ENCODE measurements around the gene RGP1.

Gene RGP1

DNA sequence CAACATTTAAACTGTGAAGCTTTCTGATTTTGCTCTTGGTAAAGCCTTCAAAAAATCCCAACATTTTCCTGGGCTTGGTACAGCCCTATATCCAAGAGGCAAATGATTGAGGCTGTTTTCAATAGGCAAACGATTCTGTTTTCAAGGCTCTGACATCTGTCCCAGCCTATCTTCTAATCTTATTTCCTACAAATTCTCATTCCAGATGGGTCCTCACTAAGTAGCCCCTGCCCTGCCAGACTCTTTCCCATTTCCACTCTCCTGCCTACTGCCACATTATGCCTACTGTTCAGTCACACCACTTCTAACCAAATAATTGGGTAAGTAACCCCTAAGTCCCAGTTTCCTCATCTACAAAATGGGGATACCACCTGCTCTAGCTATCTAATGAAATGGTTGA is 3.5 kb upstream of the RGP1 start:
- no peak for DNase-seq

DNA sequence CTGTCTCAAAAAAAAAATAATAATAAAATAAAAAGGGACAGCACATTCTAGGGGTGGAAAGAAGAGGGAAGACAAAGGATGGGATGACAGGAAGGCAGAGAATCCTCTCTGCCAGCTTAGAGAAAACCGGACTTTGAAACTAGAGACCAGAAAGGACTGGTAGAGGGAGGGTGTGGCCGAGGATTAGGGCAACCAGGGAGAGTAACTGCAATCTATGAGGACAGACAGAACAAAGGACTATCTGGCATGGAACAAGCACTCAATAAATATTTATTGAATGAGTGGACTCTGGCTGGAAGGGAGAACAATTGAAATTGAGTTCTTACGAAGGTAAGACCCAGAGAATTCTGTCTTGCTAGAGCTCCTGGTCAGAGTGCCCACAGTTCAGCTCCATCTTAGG is 2.5 kb upstream of the RGP1 start:
- no peak for DNase-seq

DNA sequence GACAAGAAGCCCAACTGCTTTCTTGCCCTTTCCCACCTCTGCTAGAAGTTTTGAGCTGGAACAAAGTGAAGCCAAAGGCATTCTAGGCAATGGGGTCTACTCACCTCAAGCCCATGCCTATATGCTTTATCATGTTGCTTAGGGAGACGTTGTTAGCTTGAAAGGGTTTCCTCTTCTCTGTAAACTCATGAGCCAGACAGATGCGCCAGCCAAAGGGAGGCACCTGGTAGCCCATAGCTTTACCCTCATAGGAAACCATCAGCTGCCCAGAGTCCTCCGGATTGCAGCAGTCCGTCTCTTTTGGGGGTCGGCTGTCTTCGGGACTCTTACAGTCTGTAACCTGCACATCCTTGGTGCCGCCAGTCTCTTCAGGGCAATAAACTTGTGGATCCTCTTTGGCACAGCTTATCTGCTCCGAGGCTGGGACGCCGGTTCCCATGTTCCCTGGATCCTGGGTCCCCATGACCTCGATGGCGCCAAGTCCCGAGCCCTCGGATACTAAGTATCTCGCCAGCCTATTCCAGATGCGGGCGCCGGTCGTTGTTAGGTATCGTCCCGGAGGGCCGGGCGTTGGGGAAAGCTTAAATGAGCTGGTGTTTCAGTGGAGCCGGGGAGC is 737 bp upstream of the RGP1 start:
- peak; percentile 15 for DNase-seq

DNA sequence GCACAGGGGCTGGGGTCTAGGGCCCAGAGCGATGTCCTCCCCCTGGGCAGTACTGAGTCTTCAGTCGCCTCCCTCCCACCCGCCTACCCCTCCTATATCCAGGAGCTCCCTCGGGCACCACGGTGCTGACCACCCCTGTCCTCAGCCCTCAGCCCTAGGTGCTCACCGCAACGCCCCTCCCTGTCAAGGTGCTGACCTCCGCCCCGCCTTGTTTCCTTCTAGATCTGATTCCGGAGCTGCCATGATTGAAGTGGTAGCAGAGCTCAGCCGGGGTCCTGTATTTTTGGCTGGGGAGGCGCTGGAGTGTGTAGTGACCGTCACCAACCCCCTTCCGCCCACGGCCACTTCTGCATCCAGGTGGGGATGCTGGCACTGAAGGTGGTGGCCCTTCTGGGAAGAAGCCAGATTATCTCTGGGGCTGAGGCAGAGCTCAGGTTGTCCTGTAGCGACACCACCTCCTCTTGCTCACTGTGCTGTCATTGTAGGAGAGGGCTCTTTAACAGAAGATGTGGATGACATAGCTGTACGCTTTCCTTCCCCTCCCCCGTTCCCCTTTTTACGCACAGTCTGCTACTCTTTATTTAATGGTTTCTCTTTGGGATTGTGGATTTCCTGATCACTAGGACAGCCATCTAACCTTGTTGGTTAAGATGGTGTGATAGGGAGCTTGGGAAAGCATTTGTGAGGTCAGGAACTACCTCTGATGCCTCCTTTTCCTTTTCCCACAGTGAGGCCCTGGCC is 598 bp downstream of the RGP1 start:
- DNase-seq, result peak; percentile 48

DNA sequence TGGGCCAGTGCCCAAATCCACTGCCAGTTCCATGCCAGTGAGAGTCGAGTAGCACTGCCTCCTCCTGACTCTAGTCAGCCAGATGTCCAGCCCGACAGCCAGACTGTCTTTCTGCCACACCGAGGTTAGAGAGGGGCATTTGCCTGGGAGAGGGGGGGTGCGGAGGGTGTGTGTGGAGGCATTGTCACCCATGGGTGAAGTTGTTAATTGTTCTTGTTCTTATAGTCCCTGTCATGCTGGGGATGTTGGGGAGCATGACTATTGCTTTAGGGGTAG is 1.1 kb downstream of the RGP1 start:
- DNase-seq, result no peak

DNA sequence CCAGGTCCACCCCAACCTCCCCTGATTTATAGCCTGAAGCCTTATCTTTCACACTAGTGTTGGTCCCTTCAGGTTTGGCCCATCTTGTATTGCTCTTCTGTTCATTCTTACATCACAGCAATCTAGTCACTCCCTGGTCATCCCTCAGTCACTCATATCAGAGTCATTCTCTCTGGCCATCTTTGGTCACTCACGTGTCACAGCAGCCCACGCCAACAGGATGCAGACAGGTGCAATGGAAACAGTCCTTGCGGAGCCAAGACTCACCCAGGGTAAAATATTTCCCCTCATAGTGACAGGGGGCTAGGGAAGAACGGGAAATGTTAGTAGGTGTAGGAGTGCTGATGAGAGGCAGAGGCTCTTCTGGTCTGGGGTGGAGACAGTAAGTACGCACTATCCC is 4.4 kb downstream of the RGP1 start:
- no peak for DNase-seq

DNA sequence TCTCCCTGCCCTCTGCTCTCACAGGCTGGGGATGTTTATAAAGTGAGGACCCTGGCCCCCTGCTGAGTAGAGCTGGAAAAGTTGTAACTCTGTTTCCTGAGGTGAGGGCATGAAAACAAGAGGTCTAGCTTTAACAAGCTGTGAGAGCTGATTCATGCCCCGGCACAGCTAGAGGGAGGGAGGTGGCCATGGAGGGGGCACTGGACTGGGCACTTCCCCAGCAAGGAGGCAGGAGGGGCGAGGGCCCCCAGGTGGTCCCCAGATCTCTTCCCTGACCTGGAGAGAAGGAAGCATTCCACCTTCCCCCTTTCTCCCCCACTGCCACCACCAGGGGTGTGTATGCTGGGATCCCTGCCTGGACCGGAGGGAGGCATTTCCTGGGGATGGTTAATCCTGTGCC is 5.2 kb downstream of the RGP1 start, which contains the start of gene MSMP:
Gene MSMP (minus strand): TSS at position 13 of the 400 bp plus-strand sequence. CDS start 147 bp downstream, outside the sequence.
- DNase-seq, result no peak

DNA sequence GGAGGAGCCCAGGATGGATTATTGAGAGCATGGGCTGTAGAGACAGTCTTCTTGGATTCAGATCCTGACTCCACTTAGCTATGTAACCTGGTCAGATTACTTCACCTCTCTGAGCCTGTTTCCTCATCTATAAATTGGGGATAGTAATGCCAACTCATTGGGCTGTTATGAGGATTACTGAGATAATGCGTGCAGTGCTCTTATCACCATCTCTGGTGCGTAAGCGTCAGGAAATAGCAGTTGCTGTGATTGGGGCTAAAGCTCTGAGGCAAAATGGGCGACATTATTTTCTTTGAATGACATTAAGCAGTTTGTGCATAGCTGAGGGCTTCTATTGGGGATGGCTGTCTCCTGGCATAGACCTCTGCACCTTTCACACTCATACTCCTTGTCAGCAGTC is 6.0 kb downstream of the RGP1 start:
- no peak for DNase-seq

DNA sequence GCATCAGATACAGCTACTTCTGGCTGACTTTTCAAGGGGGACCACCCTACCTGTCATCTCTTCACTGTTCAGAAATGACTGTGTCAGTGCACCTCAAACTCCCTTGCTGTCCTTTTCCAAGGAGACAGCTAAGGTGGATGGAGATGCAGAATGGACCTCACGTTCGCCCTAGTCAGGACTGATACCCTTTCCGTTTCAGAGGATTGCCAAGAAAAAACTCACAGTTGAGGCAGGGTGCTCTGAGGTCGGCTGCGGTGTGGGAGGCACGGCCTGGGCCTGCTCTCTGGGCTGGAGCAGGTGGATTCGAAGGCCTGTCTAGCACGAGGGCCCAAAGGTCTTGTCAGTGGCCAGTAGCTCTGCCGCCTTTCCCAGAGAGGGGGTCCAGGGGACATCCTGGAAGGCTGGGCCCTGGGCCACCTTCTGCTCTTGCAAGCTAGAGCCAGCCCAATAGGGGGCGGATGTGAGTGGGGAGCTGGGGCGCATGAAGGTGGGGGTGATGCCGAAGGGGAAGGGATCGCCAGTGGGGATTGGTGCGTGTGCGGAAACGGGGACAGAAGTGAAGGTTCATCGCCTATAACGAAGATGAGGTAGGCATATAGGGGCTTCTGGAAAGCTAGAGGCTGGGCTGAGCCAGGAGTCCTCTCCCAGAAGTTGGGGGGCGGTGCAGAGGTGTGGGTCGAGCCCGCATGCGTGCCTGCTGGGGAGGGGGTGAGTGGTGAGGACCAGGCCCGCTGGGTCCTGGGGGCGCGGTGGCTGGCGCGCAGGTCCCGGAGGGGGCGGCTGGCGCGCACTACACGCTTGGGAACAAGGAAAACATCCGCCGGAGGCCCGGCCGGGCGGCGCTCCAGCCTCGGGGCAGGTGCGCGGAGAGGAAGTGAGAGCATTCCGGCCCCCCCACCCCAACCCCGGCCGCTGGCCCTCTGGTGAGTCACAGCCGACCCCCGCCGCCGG is 7.5 kb downstream of the RGP1 start:
- DNase-seq, result peak; percentile 68

DNA sequence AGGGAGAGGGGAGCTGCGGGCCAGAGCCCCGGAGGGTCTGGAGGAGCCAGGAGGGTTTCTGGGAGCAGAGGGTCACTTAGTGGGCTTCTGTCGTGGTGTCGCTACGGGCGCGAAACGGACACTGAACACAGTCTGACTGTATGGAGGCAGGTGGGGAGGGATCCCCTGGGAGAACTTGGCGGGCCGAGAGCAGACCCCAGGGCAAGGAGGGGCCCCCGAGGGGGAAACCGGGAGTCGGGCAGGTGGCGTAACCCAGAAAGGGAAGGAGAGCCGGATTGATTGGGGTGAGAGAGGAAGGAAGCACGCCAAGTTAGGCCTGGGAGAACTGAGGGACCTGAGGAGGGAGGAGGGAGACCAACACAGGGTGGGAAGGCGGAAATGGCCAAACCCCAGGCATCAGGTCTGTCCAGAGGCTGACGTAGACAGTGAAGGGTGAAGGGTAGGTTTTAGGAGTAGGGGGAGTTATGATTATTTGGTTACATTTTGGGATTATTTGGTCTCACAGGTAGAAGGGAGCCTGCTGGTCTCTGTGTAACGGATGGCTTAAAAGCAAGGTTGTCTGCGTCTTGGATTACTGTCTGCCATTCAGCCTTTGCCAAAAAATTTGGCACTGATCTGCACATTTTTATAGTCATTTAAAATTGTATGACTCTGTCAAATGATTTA is 8.3 kb downstream of the RGP1 start:
- no peak for DNase-seq

DNA sequence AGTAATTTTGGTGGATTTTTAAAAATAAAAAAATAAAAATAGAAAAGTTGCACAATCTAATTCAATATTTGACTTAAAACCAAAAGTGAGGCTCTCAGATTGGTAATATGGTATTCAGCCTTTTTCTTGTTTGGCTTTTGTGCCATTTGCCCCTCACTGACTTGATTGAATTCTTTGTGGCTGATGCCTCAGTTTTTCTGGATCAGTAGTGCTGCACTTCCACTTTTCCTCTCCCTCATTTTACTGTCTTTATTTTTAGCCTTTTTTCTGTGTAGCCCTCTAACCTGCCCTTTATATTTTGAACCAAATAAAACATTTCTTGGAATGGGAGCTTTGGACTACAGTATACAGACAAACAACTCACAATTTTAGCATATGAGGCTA is 8.8 kb downstream of the RGP1 start:
- no peak for DNase-seq

DNA sequence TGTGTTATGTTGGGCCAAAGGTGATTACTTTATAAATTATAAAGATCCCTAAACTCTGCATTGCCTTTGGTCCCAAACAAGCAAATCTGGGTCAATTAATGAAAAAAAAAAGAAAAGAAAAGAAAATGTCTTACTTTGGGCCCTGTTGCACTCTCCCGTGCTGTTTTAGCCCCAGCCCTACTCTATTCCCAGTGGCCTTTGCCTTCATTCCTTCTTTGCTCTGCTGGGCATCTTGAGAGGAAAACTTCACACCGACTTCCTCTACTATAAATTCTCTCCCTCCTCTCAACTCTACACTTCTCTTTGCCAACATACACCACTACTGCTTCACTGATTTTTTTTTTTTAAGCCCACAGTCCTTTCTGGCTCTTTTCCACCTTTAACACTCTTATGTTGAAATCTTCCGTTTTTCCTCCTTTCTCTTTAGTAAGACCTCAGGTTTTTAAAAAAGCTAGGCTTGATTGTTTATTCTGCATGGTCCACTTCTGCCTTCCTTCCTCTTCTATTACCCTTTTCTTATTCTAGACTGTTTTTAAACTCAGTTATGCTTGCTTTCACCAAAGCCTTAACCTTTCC is 9.5 kb downstream of the RGP1 start:
- DNase-seq, result no peak

DNA sequence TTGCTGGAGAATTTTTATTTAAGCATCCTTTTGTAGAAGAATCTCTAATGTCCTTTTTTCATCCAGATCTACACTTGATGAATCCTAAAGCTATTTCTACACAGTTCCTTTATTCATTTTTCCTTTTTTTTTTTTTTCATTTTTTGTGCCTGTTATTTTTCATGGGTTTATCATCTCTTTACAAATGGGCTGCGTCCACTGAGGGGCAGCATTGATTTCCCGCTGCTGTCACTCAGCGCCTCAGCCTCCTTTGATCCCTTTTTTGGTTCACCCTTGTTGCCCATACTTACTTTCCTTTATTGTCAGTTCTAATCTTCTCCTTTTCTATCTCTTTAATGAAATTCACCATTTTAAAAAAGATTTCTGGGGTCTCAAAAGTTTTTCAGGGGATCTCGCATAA is 10.7 kb downstream of the RGP1 start:
- DNase-seq, result no peak

DNA sequence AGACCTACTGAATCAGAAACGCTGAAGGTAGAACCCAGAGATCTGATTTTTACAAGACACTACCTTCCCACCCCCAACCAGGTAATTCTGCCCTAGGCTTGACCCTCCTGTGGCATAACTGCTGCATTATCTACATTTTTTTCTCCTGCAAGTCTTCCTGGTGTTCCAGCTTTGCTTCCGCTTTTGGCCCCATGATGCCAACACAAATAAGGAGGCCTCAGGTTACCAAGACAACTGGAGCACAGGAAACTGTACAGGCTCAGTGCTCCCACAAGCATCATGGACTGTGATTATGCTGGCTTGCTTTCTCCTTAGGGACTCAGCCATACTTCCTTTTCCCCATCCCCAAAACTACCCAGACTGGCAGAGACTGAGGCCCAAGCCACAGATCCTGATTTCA is 11.6 kb downstream of the RGP1 start:
- no peak for DNase-seq

DNA sequence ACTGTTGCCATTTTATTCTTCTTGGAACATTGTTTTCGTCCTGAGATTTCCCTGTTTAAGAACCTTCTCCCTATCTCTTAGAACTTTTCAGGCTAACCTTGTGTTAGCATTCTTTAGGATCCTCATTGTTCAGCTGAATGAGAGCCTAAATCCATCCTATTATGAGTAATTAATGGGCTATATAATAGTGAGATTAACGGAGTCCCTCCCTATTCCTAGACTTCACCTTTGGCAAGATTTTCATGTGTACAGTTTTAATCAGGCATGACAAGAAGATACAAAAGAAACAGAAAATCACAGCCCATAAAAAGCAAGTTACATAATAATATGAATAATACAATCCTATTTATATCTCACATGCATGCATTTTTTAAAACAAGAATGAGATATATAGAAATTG is 14.1 kb downstream of the RGP1 start:
- no peak for DNase-seq

DNA sequence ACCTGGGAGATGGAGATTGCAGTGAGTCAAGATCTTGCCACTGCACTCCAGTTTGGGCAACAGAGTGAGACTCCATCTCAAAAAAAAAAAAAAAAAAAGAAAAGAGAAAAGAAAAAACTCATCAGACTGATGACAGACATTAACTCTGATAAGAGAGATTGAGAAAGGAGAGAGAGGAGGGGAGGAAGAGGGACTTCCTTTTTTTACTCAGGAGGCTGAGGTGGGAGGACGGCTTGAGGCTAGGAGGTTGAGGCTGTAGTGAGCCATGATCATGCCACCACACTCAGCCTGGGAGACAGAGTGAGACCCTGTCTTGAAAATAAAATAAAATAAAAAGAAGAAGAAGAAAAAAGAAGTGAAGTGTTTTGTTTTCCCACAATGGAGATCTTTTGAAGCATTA is 14.7 kb downstream of the RGP1 start:
- no peak for DNase-seq

DNA sequence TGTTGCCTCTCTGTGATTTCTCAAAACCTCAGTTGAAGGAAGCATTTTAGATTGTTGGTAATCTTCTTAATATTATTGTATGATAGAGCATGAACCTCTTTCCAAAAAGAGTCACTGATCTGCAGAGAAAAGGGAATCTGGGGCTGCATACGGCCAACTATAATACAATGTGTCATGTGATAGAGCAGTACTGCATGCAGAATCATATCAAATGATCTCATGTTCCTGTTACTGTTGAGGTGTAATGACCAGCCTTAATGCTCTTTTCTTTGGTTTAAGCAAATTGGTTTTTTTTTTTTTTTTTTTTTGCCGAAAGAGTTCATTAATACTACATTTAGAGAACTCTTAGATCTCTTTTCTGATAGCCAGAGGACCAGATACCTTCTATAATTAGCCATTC is 17.9 kb downstream of the RGP1 start:
- DNase-seq, result no peak

DNA sequence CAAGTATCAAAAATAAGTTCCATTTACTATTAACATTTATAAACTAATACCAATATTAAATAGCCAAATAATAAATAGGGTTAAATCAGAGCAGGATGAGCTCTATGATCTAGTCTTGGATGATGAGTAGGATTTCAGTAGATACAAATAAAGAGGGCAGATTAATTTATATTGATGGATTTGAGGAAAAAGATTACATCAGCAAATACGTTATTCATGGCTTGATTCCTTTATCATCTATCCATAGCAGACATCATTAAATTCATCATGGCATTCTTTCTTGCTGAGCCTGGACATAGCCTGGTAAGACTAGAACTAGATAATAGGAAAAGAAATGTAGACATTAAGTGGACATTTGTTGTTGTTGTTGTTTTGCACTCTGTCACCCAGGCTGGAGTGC is 18.4 kb downstream of the RGP1 start:
- no peak for DNase-seq

DNA sequence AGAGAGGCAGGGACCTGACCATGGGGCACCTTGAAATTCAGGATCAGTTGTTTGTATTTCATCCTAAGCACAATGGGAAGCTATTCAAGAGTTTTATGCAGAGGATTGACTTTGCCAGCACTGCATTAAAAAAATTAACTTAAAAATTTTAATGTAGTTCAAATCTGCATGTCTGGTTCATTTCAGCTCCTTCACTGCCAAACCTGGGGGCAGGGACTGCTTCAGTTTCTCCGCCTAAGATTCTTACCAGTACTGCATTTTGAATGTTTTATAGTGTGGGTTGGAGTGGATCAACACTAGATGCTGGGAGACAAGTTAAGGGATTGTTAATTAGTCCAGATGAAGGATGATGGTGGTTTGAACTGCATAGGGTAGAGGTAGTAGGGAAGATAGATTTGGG is 20.7 kb downstream of the RGP1 start:
- no peak for DNase-seq

DNA sequence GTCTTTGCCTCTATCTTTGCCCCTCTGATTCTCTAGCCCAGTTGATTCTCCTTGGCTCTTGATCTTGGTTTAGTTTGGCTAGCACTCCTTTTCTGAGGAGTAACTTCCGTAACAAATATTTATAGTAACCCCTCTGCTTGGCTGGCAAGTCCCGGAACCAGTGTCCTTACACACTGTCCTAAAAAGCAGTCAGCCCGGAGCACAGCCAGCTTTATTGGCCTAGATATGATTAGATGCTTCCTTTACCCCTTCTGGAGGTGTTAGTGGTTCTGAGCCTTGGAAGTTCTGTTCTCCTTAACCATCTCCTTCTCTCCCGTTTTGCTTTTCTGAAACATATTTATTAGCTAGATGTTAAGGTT is 22.0 kb downstream of the RGP1 start:
- DNase-seq, result no peak

DNA sequence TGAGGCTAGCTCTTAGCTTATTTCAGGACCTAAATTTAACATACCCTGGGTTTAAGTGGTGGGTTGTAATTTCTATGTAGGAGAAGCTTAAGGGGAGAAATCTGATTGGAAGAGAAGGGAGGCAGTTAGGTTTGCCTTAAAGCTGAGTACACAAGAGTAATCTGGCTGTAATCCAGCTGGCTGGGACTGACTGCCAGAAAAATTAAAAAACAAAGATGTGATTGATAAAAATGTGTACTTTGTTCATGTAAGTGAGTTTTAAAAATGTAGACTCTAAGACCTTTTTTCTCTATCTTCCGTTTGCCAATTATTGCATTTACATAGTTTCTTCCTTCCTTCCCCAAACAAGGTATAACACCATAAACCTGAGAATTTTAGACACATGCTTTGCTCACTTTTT is 22.4 kb downstream of the RGP1 start:
- no peak for DNase-seq

DNA sequence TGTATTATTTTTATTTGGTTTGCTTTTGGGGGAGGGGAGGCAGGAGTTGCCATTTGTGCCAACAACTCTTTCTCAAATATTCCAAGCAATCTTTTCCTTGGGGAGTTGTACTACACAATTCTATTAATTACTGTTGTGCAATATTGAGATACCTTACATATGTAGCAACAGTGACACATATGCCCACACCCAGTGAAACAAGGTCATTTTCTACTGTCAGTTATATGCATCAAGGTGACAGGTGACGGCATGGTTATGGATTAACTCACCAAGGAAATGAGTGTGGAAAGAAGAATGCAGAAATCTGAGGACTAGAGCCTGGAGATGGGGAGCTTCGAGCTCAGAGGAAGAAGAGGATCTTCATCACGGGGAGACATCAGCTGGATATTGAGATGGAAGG is 22.9 kb downstream of the RGP1 start:
- no peak for DNase-seq

Data from central memory CD4-positive, alpha-beta T cell (primary cell).